Measurements from ENCODE around the gene HPS5.
"Not testable (repeated sequence)": the region's sequence is repeated elsewhere in the genome, so short reads cannot be mapped to it uniquely, and the experiment has no call there.

The HPS5 gene, protein sequence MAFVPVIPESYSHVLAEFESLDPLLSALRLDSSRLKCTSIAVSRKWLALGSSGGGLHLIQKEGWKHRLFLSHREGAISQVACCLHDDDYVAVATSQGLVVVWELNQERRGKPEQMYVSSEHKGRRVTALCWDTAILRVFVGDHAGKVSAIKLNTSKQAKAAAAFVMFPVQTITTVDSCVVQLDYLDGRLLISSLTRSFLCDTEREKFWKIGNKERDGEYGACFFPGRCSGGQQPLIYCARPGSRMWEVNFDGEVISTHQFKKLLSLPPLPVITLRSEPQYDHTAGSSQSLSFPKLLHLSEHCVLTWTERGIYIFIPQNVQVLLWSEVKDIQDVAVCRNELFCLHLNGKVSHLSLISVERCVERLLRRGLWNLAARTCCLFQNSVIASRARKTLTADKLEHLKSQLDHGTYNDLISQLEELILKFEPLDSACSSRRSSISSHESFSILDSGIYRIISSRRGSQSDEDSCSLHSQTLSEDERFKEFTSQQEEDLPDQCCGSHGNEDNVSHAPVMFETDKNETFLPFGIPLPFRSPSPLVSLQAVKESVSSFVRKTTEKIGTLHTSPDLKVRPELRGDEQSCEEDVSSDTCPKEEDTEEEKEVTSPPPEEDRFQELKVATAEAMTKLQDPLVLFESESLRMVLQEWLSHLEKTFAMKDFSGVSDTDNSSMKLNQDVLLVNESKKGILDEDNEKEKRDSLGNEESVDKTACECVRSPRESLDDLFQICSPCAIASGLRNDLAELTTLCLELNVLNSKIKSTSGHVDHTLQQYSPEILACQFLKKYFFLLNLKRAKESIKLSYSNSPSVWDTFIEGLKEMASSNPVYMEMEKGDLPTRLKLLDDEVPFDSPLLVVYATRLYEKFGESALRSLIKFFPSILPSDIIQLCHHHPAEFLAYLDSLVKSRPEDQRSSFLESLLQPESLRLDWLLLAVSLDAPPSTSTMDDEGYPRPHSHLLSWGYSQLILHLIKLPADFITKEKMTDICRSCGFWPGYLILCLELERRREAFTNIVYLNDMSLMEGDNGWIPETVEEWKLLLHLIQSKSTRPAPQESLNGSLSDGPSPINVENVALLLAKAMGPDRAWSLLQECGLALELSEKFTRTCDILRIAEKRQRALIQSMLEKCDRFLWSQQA

DNA sequence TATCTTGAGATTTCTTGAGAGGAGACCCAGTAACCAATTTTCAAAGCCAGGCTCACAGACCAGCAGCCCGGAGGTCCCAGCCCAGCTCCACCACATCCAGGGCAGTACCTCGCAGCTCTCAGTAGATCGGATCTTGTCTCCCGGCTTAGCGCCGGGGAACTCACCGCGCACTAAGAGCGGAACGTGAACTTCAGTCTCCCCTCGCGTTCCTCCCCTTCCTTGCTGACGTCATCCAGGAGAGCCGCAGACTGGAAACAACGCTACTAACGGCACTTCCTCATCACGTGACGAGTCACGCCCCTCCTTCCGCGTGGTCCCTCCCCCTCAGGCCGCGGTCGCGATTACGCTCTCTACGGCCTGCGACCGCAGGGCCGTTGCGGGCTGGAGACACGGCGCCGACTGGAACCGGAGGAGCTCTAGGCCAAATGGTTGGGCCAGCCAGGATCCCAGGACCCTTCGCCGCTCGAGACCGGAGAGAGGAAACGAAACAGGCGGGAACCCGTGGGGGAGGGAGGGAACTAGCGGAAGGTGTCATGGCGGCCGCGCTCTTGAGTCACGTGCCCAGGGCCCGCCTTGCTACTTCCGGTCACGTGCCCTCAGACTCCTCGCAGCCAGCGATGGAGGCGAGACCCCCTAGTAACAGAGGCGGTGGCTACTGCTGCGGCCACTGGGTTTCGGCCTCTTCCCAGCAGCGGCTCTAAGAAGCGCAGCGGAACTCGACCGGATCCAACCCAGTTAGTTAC is at the start of gene HPS5, which contains the start of gene GTF2H1:
Gene HPS5, minus strand, starts transcription at position 172 of the 743 bp plus-strand sequence. CDS start 4,282 bp downstream, outside the sequence.
Gene GTF2H1, plus strand, starts transcription at position 599 of the 743 bp plus-strand sequence. CDS start 10,508 bp downstream, outside the sequence.
- in situ Hi-C loops (cut with MboI; ENCODE audit: low sequenced_read_pairs): no loop called here

DNA sequence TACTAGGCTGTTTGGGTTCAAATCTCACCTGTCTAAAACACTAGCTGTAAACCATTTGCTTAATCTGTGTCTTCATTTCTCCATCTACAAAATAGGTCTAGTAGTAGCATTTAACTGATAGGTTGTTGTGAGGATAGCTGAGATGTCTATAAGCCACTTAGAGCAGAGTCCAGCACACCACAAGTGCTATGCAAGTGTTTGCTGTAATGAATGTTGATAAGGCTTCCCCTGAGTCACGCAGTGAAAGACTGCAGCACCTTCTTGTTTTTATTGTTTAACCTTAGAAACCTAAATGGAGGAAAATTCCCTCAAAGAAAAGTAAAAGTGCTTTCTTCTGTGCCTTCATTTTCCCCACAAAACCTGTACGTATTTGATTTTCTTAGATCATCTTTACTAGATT is 49.3 kb upstream of the HPS5 start:
- in situ Hi-C loops (cut with MboI; ENCODE audit: low sequenced_read_pairs): no loop called here

- in situ Hi-C loops (cut with MboI; ENCODE audit: low sequenced_read_pairs): no loop called here
Observed at GRCh38 chr11:18369398-18369797, 47.5 kb upstream of the HPS5 start.

DNA sequence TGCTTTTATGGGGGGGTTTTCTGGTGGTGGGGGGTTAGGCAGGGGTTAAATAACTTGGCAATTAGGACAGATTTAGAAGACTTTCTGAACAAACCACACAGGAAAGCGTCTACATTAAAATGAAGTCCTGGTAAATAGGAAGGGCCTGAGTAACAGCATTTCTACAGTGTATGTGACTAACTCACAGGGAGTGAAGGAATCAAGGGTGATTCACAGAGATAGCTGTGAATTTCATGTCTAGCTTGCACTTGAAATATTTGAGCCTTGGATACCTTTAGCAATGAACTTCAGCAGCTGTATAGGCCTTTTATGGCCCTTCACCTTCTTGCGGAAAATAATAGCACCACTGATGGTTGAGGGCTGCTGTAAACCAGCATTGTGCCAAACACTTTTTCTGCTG is 46.3 kb upstream of the HPS5 start:
- in situ Hi-C loops (cut with MboI; ENCODE audit: low sequenced_read_pairs): no loop called here

GRCh38 chr11:18367431-18367830 is 45.5 kb upstream of the HPS5 start:
- in situ Hi-C loops (cut with MboI; ENCODE audit: low sequenced_read_pairs): no loop called here

DNA sequence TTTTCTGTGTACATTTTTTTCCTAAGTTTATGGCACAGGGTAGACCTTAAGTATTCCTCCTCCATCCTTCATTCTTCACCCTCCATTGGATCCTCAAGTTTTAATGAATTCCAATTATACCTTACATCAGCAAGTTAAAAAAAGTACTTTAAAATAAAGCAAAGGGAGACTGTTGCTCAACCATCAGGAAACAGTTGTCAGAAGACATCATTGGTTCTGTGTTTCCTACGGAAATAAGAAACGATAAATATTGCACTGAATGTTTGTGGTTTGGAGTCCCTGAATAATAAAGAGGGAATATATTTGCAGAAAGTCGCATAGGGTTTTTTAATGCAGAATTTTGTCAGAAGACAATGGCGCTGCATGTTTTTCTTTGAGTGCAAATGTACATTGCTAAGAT is 44.3 kb upstream of the HPS5 start:
- in situ Hi-C loops (cut with MboI; ENCODE audit: low sequenced_read_pairs): no loop called here

DNA sequence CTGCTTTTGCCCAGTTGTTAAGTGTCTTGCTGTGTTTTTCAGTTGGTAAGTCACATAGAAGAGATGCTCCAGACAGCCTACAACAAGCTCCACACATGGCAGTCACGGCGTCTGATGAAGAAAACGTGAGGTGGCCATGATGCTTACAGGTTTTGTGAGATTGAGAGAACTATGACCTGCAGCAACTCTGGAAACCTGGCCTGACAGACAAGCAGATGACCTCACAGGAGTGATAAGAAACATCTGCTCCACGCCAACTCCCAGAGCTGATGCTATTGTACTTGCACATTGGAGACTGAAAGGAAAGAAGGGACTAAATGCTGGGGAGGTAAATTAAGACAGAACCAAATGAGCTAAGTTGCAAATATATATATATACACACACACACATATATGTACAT is 43.8 kb upstream of the HPS5 start:
- in situ Hi-C loops (cut with MboI; ENCODE audit: low sequenced_read_pairs): no loop called here

DNA sequence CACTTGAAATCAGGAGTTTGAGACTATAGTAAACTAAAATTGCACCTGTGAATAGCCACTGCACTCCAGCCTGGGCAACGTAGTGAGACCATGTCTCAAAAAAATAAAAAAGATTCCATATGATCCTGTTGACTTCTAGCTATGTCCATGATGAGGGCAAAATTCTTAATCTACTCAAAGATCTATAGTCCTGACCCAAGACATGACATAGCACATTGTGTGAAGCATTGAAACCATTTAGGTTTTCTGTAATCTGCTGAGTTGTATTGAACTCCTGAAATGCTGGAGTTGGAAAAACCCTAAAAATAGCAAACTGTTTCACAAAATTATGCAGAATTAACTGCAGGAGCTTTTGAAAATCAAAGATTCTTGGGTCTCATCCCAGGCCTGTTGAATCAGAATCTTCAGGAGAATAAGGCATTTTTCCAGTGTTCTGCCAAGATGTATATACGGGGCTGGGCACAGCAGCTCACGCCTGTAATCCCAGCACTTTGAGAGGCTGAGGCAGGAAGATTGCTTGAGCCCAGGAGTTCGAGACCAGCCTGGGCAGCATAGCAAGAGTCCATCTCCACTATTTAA is 42.6 kb upstream of the HPS5 start:
- in situ Hi-C loops (cut with MboI; ENCODE audit: low sequenced_read_pairs): no loop called here

- in situ Hi-C loops (cut with MboI; ENCODE audit: low sequenced_read_pairs): no loop called here
Observed at GRCh38 chr11:18361154-18361553, 39.2 kb upstream of the HPS5 start.

GRCh38 chr11:18358646-18359045 is 36.7 kb upstream of the HPS5 start:
- in situ Hi-C loops (cut with MboI; ENCODE audit: low sequenced_read_pairs): no loop called here

GRCh38 chr11:18352581-18352980 is 30.6 kb upstream of the HPS5 start:
- in situ Hi-C loops (cut with MboI; ENCODE audit: low sequenced_read_pairs): no loop called here

- in situ Hi-C loops (cut with MboI; ENCODE audit: low sequenced_read_pairs): no loop called here
Observed at GRCh38 chr11:18347471-18348125, 25.7 kb upstream of the HPS5 start.

DNA sequence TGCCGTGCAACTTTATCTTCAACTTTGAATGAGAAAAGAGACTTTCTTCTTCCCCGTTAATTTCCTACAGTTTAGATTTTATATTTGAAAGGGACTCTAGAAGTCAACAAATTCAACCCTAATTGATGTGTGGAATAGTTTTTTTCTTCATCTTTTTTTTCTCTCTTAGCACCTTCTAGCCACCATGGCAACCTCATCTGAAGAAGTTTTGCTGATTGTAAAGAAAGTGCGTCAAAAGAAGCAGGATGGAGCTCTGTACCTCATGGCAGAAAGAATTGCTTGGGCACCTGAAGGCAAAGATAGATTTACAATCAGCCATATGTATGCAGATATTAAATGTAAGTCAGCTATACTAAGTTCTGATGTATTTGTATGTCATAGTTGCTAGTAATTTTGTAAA is 11.0 kb upstream of the HPS5 start:
- in situ Hi-C loops (cut with MboI; ENCODE audit: low sequenced_read_pairs): no loop called here

DNA sequence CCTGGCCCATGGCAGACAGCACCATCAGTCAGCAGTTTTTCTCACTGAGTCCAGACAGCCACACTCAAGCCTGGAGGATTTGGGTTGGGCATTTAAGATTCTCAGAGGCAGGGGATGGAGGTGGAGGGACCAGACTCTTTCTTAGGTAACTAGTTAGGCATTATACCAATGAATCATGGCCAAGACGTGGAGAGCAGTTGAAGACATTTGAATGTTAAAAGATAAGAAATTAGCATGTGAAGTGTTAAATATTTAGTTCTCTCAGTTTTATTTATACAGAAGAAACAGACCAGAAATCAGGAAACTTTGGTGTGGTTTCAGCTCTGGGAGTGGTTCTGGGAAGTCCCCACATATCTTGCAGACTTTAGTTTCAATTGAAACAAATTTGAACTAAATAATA is 10.4 kb upstream of the HPS5 start:
- in situ Hi-C loops (cut with MboI; ENCODE audit: low sequenced_read_pairs): no loop called here

GRCh38 chr11:18330921-18331320 is 9.0 kb upstream of the HPS5 start:
- in situ Hi-C loops (cut with MboI; ENCODE audit: low sequenced_read_pairs): no loop called here

DNA sequence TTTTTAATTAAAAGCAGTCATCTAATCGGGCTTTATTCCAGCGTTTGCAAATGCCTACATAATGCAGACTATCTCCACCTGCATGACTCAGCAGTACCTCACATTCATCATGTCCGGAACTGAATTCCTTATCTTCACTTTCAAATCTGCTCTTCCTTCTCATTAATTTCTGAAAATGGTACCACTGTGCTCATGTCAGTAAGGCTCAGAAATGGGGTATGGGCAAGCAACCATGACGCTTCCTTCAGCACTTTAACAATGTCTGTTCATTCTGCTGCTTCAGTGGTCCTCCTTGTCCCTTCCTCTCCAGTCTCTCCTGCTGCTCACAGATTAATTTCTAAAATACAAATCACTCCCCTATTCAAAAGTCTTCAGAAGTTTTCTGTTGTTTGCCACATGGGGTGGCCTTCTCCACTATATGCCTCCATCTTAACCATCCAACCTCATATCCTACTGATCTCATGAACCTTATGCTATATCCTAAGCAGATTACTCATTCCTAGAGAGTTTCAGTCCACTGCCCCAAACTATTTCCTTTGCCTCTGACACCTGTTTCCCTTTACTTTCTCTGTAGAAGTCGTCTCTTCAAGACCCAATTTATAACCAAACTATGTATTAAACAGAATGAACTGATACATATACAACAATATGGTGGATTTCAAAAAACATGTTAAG is 7.4 kb upstream of the HPS5 start:
- in situ Hi-C loops (cut with MboI; ENCODE audit: low sequenced_read_pairs): no loop called here

DNA sequence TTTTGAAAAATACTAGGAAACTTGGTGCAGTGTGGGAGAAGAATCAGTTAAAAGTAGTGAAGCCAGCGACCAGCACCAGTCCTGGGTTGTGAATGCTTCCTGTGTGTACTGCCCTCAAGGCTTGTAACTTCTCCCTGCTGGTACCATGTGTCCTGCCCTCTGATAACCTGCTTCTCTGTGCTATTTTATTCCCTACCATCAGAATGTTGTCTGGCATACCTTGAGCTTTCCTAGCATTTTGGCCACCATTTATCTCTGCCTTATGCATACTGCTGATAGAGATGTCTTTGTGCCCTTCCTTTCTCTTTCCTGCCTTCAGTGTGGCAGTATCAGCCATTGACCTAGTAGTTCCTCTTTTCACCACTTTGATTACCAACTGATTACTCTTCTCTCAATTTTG is 2.4 kb upstream of the HPS5 start:
- in situ Hi-C loops (cut with MboI; ENCODE audit: low sequenced_read_pairs): no loop called here

DNA sequence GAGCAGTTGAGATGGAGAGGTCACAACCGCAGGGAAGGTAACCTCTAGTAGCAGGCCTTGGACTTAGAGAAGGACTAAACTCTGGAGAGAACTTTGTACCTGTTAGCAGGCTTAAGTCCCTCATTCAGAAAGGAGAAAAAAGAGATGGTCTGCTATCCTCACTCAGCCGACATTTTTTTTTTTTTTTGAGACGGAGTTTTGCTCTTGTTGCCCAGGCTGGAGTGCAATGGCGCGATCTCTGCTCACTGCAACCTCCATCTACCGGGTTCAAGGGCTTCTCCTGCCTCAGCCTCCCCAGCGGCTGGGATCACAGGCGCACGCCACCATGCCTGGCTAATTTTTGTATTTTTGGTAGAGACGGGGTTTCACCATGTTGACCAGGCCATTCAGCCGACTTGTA is 1.9 kb upstream of the HPS5 start:
- in situ Hi-C loops (cut with MboI; ENCODE audit: low sequenced_read_pairs): not testable (repeated sequence)

Data from hTERT RPE-1 (cell line).